HFFc6 (cell line): ENCODE data around the gene FNDC3B. TPM values are rescaled to one million over a fixed set of nuclear protein-coding genes. Genes with fewer than 3 reads are reported as not detected.

ENCODE experiments used
- DNase-seq: peaks from one replicate; pipeline ENCODE4 v3.0.0-alpha.2; 2018
- H3K27ac Mint-ChIP-seq: 2 replicates; pipeline ENCODE4 v1.8.0; 2020; ENCODE audit warnings: mild to moderate bottlenecking, mixed read lengths
- H3K27me3 Mint-ChIP-seq: 2 replicates; pipeline ENCODE4 v1.8.0; 2021; ENCODE audit warnings: mild to moderate bottlenecking, moderate library complexity, mixed read lengths; ENCODE audit not compliant: insufficient read depth
- H3K36me3 Mint-ChIP-seq: 2 replicates; pipeline ENCODE4 v1.8.0; 2021; ENCODE audit warnings: low read depth, mixed read lengths
- H3K4me1 Mint-ChIP-seq: 2 replicates; pipeline ENCODE4 v1.8.0; 2020; ENCODE audit warnings: low read depth, mixed read lengths
- H3K4me3 Mint-ChIP-seq: 2 replicates; pipeline ENCODE4 v1.8.0; 2020; ENCODE audit warnings: mild to moderate bottlenecking, moderate library complexity, mixed read lengths
- H3K9me3 Mint-ChIP-seq: 2 replicates; pipeline ENCODE4 v1.8.0; 2020; ENCODE audit warnings: mild to moderate bottlenecking, mixed read lengths
- total RNA-seq, 6 experiments: library from RNA; stranded (reverse); fragmentation: NEBNext Ultra II Directional; extraction: Animal tissue kit (Norgen Biotek cat#: 25700); gene quantifications; 2 replicates in 1 of 6; 3 replicates in 5 of 6; pipeline ENCODE4 v1.2.3, GENCODE V29; 2021
- TF ChIP-seq, protein P1 (sequence below): fragments of 200-600 bp; sonication (generic); IDR thresholded peaks from 2 replicates; pipeline ENCODE4 v1.5.0; 2021; ENCODE audit warnings: antibody characterized with exemption, mild to moderate bottlenecking

FNDC3B gene
- total RNA-seq, 6 experiments from 2014 or later, result 133 to 192 (median 155) TPM

DNA sequence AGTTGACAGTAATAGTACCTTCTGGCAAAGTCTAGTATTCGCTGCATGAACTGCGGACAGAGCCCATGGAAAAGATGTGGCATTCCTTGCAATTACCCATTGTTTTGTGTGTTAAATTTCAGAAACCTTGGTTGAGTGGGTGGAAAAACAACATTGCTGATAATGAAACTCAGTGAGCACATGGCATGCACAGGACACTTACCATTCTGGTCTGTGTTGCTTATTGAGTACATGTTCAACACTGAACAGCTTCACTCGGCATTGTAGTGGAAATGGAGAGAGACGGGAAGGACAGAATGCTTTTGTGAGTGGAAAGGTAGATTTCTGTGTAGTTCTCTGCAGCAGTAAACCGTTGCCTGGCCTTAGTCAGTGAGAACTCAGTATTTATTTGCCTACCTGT, 165.3 kb downstream of the FNDC3B start:
- peaks cover 29% of the 10 kb centered on the region for H3K36me3 Mint-ChIP-seq
- peaks cover 2% of the 10 kb centered on the region; the same call in 1 of the 2 replicates for H3K27me3 Mint-ChIP-seq
- TF ChIP-seq, protein P1, sequence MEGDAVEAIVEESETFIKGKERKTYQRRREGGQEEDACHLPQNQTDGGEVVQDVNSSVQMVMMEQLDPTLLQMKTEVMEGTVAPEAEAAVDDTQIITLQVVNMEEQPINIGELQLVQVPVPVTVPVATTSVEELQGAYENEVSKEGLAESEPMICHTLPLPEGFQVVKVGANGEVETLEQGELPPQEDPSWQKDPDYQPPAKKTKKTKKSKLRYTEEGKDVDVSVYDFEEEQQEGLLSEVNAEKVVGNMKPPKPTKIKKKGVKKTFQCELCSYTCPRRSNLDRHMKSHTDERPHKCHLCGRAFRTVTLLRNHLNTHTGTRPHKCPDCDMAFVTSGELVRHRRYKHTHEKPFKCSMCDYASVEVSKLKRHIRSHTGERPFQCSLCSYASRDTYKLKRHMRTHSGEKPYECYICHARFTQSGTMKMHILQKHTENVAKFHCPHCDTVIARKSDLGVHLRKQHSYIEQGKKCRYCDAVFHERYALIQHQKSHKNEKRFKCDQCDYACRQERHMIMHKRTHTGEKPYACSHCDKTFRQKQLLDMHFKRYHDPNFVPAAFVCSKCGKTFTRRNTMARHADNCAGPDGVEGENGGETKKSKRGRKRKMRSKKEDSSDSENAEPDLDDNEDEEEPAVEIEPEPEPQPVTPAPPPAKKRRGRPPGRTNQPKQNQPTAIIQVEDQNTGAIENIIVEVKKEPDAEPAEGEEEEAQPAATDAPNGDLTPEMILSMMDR, result no peak
- no peak overlapping the region for H3K27ac Mint-ChIP-seq
- no peak for DNase-seq
- H3K4me1 Mint-ChIP-seq, result peaks cover 50% of the 10 kb centered on the region
- H3K4me3 Mint-ChIP-seq, result no peak overlapping the region
- no peaks in the 10 kb centered on the region for H3K9me3 Mint-ChIP-seq

DNA sequence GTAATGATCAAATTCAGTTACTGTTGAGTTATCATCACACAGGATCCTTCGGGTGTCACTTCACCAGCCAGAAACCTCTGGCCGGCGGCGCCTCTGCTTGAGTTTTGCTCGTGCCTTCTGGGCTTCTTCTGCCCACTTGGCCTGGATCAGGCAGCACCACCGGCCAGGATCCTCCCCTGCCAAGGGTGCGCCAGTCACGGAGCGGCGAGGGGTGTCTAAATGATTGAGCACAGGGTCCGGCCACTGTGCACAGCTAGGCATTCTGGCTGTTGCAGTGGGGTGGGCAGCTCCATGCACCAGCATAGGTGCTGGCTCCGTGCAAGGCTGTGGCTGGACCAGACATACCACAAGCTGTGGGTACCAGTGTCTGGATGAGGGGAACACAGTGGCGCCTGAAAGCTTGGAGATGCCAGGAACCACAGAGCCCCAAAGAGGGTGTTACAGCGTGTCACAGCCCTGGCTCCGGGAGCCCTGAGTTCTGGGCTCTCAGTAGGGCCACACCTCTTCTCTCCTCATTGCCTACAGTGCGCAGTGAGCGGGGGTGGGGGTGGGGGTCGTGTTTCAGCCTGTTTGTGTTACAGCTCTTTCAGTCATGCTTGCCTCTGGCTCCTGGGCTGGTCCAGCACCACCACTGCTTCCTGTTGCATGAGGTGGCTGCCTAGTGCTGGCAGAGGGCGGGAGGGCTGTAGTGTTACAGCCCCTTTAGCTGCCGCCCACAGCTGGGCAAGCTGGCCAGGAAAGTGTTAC, 169.4 kb downstream of the FNDC3B start:
- H3K4me3 Mint-ChIP-seq, result no peak overlapping the region
- no peaks in the 10 kb centered on the region; the same call in 1 of the 2 replicates for H3K27me3 Mint-ChIP-seq
- H3K4me1 Mint-ChIP-seq, result peaks cover 50% of the 10 kb centered on the region
- TF ChIP-seq, protein P1, result no peak
- H3K27ac Mint-ChIP-seq, result 0 out of 2 replicates have a peak overlapping the region, but pooled peaks have one; percentile 5
- no peak for DNase-seq
- peaks cover 36% of the 10 kb centered on the region for H3K36me3 Mint-ChIP-seq
- H3K9me3 Mint-ChIP-seq, result no peaks in the 10 kb centered on the region

DNA sequence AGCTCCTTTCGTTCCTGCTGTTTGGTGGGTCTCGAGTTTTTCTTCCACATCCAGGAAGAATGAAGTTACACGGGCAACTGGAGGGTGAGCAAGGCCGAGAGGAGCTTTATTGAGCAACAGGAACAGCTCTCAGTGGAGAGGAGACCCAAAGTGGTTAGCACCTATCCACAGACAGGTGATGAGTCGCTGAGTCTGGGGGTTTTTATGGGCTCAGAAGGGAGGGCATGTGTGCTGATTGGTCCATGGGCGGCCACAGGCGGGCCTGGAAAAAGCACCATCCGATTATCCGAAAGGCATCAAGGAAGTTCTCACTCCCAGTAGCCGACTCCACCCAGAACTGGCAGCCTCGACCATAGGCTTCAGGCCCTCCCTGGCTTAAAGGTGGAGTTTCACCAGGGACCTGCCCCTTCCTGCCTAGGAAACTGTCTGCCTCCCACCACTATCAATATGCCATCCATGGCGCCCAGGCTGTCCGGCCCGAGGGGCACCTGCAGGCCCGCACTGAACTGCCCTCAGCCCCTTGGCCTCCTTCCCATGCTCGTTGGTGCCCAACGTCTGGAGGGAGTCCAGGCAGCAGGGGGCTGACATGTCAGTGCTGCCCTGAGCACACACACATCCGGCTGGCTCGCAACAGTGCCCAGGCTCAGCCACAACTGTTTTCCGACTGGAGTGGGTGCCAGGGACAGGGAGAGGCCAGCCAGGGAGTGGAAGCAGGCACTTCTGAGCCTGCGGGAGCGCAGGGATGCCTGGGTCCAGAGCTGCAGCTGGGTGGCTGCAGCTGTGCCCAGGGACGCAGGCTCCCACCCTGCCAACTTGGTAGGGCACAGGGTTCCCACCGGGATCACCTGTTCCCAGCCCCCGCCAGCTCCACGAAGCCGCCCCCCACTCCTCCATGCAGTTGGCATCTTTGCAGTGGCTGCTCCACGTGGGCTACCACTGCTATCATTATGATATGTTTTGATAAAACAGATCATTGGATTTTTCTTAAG, 170.2 kb downstream of the FNDC3B start:
- H3K9me3 Mint-ChIP-seq, result no peaks in the 10 kb centered on the region

DNA sequence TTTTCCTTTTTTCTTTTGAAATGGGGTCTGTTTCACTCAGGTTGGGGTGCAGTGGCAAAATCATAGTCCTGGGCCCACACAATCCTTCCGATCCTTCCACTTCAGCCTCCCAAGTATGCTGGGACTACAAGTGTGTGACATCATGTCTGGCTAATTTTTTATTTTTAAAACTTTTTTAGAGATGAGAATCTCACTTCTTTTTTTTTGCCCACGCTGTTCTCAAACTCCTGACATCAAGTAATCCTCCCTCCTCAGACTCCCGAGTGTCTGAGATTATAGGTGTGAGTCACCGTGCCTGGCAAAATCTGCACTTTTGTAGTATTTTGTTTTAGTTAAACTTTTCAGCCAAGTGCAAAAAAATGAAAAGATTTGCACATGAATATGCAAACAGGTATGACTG, 171.0 kb downstream of the FNDC3B start:
- Mint-ChIP-seq H3K4me1 (peaks cover 52% of the 10 kb centered on the region), H3K4me3 (no peak overlapping the region), H3K27me3 (no peaks in the 10 kb centered on the region; the same call in 1 of the 2 replicates), H3K9me3 (no peaks in the 10 kb centered on the region), H3K27ac (peak overlapping the region; percentile 16; the same call in 1 of the 2 replicates), H3K36me3 (peaks cover 28% of the 10 kb centered on the region)
- DNase-seq, result no peak
- TF ChIP-seq, protein P1, result no peak

More for the DNA sequence above, 170.2 kb downstream of the FNDC3B start:
- Mint-ChIP-seq H3K4me1 (peaks cover 50% of the 10 kb centered on the region), H3K36me3 (peaks cover 31% of the 10 kb centered on the region), H3K4me3 (no peak overlapping the region), H3K27ac (0 out of 2 replicates have a peak overlapping the region, but pooled peaks have one; percentile 5), H3K27me3 (no peaks in the 10 kb centered on the region; the same call in 1 of the 2 replicates)
- no peak for DNase-seq
- TF ChIP-seq, protein P1, result no peak

DNA sequence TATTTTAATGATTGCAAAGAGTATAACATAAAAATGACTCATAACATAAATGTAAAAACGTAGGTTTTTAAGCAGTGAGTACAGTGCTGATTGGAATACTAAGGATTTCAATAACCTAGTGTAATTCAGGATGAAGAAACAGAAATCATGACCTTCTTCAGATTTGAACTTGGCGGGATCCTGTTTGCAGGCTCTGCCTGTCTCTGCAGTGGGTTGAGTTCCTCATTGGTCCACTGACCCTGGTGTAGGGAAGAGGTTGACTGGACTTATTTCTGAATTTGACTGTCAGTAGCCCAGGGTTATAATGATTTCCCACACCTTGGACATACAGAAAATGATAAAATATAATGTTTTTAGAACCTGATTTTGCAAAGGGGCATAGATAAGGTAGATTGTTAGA, 171.7 kb downstream of the FNDC3B start:
- Mint-ChIP-seq H3K27me3 (no peaks in the 10 kb centered on the region; the same call in 1 of the 2 replicates), H3K4me3 (no peak overlapping the region), H3K27ac (peak overlapping the region; percentile 60), H3K36me3 (peaks cover 26% of the 10 kb centered on the region), H3K9me3 (no peaks in the 10 kb centered on the region), H3K4me1 (peaks cover 58% of the 10 kb centered on the region)
- TF ChIP-seq, protein P1, result no peak
- DNase-seq, result no peak
